Erythroblast (primary cell): ENCODE results near the gene FBXW7.

Source experiments
- DNase-seq, 2 experiments: peaks; one replicate each; lab custom pipeline; 2025; lab: John Stamatoyannopoulos, UW
- GATA1 ChIP-seq: IDR thresholded peaks from 2 replicates; pipeline ENCODE4 v1.6.1; 2011; ENCODE audit warnings: low read depth, mild to moderate bottlenecking, control low read depth, low read length, moderate library complexity
- POLR2A ChIP-seq: IDR thresholded peaks from 2 replicates; pipeline ENCODE4 v1.6.1; 2011; ENCODE audit warnings: mild to moderate bottlenecking, low read length

The FBXW7 gene

GRCh38 chr4:152535360-152535902, 461 bp downstream of the FBXW7 start:
- DNase-seq, result peak; percentile 52 to 72

GRCh38 chr4:152534541-152535359, 1.1 kb downstream of the FBXW7 start:
- TF ChIP-seq GATA1 (no peak), POLR2A (peak; percentile 22)
- peak; percentile 61 to 75 for DNase-seq

More at GRCh38 chr4:152535360-152535902, 461 bp downstream of the FBXW7 start:
- TF ChIP-seq GATA1, result no peak
- TF ChIP-seq POLR2A, result no peak

GRCh38 chr4:152531479-152531878, 4.4 kb downstream of the FBXW7 start:
- no peak for DNase-seq
- TF ChIP-seq GATA1 (no peak), POLR2A (no peak)

- no peak for DNase-seq
- TF ChIP-seq GATA1, result no peak
- no peak for TF ChIP-seq POLR2A
These were observed 5.3 kb downstream of the FBXW7 start for GRCh38 chr4:152530600-152530999.

- no peak for DNase-seq
- no peak for TF ChIP-seq POLR2A
- TF ChIP-seq GATA1, result no peak
These were observed 6.0 kb downstream of the FBXW7 start for GRCh38 chr4:152529880-152530279.

GRCh38 chr4:152528060-152528459, 7.8 kb downstream of the FBXW7 start:
- DNase-seq, result peak; percentile 77 to 88
- TF ChIP-seq GATA1 (no peak), POLR2A (no peak)

- no peak for TF ChIP-seq POLR2A
- TF ChIP-seq GATA1, result no peak
- no peak for DNase-seq
These were observed 10.0 kb downstream of the FBXW7 start for GRCh38 chr4:152525878-152526277.

- peak; percentile 52 to 72 for DNase-seq
- TF ChIP-seq POLR2A, result no peak
- no peak for TF ChIP-seq GATA1
These were observed 11.5 kb downstream of the FBXW7 start for GRCh38 chr4:152524427-152524826.

- peak in 1 of 2 experiments; percentile 40 for DNase-seq
- TF ChIP-seq GATA1 (no peak), POLR2A (no peak)
These were observed 12.2 kb downstream of the FBXW7 start for GRCh38 chr4:152523731-152524130.

GRCh38 chr4:152522754-152523153, 13.1 kb downstream of the FBXW7 start:
- no peak for TF ChIP-seq GATA1
- TF ChIP-seq POLR2A, result no peak
- DNase-seq, result peak in 1 of 2 experiments; percentile 26

- DNase-seq, result no peak
- TF ChIP-seq POLR2A (no peak), GATA1 (no peak)
These were observed 13.6 kb downstream of the FBXW7 start for GRCh38 chr4:152522245-152522644.

GRCh38 chr4:152516156-152516555, 19.7 kb downstream of the FBXW7 start:
- DNase-seq, result no peak
- no peak for TF ChIP-seq GATA1
- no peak for TF ChIP-seq POLR2A

GRCh38 chr4:152515678-152516077, 20.2 kb downstream of the FBXW7 start:
- no peak for DNase-seq
- TF ChIP-seq GATA1 (no peak), POLR2A (no peak)

GRCh38 chr4:152514356-152514755, 21.5 kb downstream of the FBXW7 start:
- no peak for DNase-seq
- TF ChIP-seq GATA1 (no peak), POLR2A (no peak)
